Duodenal mucosa (tissue), 2 donors: ENCODE results near the gene MOSPD3.

Experiments
- H3K27ac ChIP-seq: one replicate; pipeline ENCODE4 v1.7.0; 2013; ENCODE audit warnings: low read depth, low read length
- H3K27me3 ChIP-seq, 2 donors: one replicate each; pipeline ENCODE4 v1.7.0; 2013; ENCODE audit warnings: low read length in 2 of 2, control low read depth in 1 of 2; ENCODE audit not compliant: insufficient read depth in 2 of 2, control insufficient read depth in 1 of 2
- H3K36me3 ChIP-seq, 2 donors: one replicate each; pipeline ENCODE4 v1.7.0; 2013; ENCODE audit warnings: low read length in 2 of 2, control low read depth in 1 of 2; ENCODE audit not compliant: insufficient read depth in 2 of 2, control insufficient read depth in 1 of 2
- H3K4me1 ChIP-seq, 2 donors: one replicate each; pipeline ENCODE4 v1.7.0; 2013; ENCODE audit warnings: low read length in 2 of 2, control low read depth in 1 of 2; ENCODE audit not compliant: insufficient read depth in 2 of 2, control insufficient read depth in 1 of 2
- H3K4me3 ChIP-seq, 2 donors: one replicate each; pipeline ENCODE4 v1.7.0; 2013; ENCODE audit warnings: low read length in 2 of 2, low read depth in 1 of 2
- H3K9ac ChIP-seq, 2 donors: one replicate each; pipeline ENCODE4 v1.7.0; 2013; ENCODE audit warnings: low read length in 2 of 2, low read depth in 1 of 2
- H3K9me3 ChIP-seq, 2 donors: one replicate each; pipeline ENCODE4 v1.7.0; 2013; ENCODE audit warnings: low read length in 2 of 2, control low read depth in 1 of 2; ENCODE audit not compliant: control insufficient read depth in 1 of 2

MOSPD3 gene

DNA sequence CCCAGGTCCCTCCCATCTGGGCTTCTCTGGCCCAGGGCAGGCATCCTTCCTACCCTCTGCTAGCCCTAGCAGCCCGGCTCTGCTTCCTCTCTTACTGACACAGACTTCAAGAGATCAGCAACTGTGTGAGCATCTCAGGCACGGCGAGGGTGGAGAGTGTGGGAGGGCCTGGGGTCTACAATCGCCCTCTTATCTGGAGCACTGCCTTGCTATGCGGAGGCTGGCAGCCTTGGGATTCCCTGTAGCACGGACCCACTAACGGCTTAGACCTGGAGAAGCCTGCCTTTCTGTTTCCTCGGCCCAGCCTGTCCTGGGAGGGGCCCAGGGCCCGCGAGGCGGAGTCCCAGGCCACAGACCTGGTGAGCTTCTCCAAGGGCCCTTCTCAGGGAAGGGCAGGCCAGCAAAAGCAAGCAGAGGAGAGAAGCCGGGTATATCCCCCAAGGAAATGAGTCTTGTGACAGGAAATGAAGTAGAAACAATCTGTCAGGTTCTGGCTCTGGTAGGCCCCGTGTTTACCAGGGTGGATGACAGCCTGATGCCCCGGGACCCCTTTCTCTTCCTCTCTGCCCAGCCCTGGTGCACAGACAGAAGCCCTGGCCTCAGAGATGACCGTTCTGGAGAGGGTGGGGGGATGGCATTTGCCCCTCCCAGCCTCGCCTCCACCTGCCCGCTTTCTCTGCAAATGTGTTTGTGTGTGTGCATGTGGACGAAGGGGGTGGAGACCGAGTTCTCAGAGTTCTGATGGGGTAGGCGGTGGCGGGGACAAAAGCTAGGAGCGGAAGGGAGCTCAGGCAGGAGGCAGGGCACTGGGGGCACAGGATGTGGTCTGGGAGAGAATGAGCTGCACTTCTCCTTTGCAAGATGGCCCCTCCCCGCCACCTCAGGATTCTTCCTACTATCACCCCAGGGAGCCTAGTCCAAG lies 28.9 kb upstream of the MOSPD3 start:
- Histone ChIP-seq H3K9me3 (no peaks in the 10 kb centered on the region), H3K27me3 (no peaks in the 10 kb centered on the region), H3K36me3 (peaks cover 30 to 39% of the 10 kb centered on the region in 2 donors), H3K27ac (peak overlapping the region; percentile 42), H3K4me1 (peaks cover 27 to 29% of the 10 kb centered on the region in 2 donors), H3K4me3 (peak overlapping the region; percentile 66 to 94), H3K9ac (peak overlapping the region; percentile 59 to 70)

DNA sequence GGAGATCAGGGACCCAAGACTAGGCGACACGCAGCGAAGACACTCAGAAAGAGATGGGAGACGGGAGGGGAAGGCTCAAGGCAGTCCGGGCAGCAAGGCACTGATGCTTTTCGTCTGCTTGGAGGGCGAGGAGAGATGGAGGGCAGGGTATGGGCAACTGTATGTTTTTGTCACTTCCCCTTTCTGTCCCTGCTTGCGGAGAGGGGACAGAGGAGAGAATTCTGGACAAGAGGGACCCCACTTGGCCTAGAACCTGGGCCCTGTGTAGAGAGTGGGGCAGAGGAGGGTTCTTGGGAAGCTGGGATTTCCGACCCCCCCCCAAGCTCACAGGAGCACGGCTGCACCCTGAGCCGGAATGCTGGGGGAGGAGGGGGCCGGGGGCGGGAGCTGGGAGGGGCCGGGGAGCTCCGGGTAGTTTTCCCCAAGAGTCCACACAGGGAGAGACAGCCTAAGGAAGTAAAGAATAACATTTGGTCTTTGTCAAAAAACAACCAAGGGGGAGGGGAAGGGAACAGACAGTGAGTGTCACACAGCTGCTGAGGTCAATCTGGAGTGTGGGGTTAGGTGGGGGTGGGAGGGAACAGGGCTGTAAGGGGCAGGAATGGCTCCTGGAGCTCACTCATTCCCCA lies 28.2 kb upstream of the MOSPD3 start:
- H3K9me3 ChIP-seq: no peaks in the 10 kb centered on the region
- peak overlapping the region; percentile 70 to 91 for H3K9ac ChIP-seq
- H3K27me3 ChIP-seq: no peaks in the 10 kb centered on the region
- H3K4me1 ChIP-seq: peaks cover 27 to 29% of the 10 kb centered on the region in 2 donors
- peaks cover 25 to 31% of the 10 kb centered on the region in 2 donors for H3K36me3 ChIP-seq
- peak overlapping the region; percentile 89 to 94 for H3K4me3 ChIP-seq
- peak overlapping the region; percentile 13 for H3K27ac ChIP-seq

DNA sequence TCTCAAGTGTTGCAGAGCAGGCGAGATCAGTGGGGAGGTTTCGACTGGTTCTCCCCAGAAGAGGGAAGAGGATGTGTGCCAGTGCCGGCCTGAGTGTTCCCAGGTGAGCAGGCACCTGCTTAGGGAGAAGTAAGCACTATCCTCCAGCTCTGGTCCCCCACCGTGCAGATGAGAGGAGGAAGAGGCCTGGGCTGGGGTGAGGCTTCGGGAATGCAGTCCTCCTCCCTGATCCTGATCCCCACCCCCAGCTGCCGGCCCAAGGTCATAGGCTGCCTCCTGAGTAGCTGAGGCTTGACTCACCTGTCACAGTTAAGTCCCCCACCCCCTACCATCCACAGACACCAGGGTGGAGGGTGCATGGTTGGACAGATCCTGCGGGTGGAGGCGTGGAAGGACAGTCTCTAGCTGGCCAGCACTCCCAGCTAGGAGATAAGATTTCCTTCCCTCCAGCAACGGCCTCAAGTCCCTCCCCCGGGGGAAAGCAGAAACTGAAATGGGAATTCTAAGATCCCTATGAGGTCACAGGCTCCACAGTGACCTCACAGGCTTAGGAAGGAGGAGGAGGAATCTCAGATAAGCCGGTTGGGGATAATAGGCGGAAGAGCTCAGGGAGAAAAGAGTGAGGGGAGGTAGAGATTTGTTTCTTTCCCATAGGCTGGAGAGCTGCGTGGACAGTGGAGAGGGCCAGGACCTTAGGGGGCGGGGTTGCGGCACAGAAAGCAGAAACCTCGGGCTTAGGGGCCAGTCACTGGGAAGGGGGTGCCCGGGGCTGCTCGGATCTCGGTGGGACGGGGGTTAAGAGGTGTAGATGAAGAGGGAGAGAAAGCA lies 27.4 kb upstream of the MOSPD3 start:
- Histone ChIP-seq H3K27ac (peak overlapping the region; percentile 99), H3K9ac (peak overlapping the region; percentile 69 to 91), H3K4me1 (peaks cover 27 to 29% of the 10 kb centered on the region in 2 donors), H3K4me3 (peak overlapping the region; percentile 89 to 94), H3K27me3 (no peaks in the 10 kb centered on the region), H3K9me3 (no peaks in the 10 kb centered on the region), H3K36me3 (peaks cover 21 to 27% of the 10 kb centered on the region in 2 donors)

DNA sequence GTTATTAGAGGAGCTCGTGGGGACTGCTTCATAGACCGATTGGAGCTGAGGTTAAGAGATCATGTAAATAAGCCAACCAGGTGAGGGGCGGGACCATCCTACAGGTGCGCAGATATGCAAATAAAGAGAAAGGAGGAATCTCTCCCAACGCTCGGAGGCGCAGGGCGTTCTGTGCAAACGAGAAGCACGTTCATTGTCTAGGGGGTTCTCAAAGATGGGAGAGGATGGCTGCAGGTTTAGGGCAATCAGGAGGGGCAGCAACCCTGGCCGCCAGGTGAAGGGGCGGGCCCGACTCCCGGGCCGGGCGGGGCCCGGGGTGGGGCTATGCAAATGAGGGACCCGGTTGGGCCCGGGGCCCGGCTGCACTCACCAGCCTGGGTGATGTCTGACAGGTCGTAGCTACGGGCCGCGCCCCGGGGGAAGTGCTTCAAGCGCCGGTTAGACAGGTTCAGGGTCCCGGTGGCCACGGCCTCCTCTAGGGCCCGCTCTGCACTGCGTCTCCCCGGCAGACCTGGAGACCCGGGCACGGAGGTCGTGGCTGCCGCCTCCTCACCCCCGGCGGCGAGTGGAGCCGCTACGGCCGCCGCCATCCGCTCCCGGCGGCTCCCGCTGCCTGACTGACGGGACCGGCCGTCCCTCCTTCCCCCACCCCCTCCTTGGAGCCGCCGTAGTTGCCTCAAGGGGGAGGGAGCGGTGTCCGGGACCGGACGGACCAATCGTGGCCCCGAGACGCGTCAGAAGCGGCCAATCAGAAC lies 26.7 kb upstream of the MOSPD3 start, which contains the start of gene LRCH4:
Gene LRCH4, minus strand, starts transcription at position 619 of the 755 bp plus-strand sequence. Its CDS starts 29 bp downstream, at position 590.
- H3K36me3 ChIP-seq: peaks cover 16 to 19% of the 10 kb centered on the region in 2 donors
- peaks cover 27 to 29% of the 10 kb centered on the region in 2 donors for H3K4me1 ChIP-seq
- peak within 1 kb of the TSS; percentile 99 for H3K27ac ChIP-seq
- H3K27me3 ChIP-seq: no peaks in the 10 kb centered on the region
- H3K9ac ChIP-seq: peak within 1 kb of the TSS; percentile 69 to 91
- no peaks in the 10 kb centered on the region for H3K9me3 ChIP-seq
- peak within 1 kb of the TSS; percentile 89 to 94 for H3K4me3 ChIP-seq

DNA sequence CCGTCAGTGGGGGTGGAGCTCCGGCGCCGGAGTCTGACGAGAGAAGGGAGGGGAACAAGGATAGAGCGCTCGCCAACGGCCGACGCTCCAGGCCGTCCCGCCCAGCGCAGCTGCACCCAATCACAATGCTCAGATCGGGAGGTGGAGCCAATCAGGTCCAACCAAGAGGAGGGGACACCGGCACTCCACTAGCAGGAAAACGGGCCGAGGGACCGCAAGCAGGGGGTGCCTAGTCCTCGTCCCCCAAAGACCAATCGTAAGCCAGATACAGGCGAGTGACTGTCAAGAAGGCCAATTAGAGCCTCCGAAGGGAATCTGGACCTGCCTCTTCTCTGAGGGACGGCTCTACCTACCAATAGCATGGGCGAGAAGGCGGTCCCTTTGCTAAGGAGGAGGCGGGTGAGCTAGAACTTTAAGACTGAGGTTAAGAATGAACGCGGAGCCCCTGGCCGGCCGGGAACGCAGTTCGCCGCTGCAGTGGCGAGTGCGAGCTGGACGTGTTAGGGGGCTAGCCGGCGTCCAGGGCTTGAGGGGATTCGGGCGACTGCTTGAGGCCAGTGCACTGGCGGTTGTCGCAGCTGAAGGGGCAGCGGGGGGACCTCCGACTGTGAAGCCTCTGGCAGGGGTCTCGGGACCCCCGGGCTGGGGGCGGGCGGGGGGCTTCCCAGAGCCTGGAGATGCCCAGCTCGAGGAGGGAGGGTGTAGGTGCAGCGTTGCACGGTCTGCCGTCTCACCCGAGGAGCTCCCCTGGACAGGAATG lies 25.9 kb upstream of the MOSPD3 start, which contains the start of gene FBXO24:
Gene FBXO24, plus strand, starts transcription at position 63 of the 760 bp plus-strand sequence. Its CDS starts 298 bp downstream, at position 361.
- Histone ChIP-seq H3K9me3 (no peaks in the 10 kb centered on the region), H3K4me3 (peak within 1 kb of the TSS; percentile 89 to 94), H3K27ac (peak within 1 kb of the TSS; percentile 99), H3K4me1 (peaks cover 27 to 29% of the 10 kb centered on the region in 2 donors), H3K27me3 (no peaks in the 10 kb centered on the region), H3K9ac (peak within 1 kb of the TSS; percentile 69 to 91), H3K36me3 (peaks cover 8 to 11% of the 10 kb centered on the region in 2 donors)

DNA sequence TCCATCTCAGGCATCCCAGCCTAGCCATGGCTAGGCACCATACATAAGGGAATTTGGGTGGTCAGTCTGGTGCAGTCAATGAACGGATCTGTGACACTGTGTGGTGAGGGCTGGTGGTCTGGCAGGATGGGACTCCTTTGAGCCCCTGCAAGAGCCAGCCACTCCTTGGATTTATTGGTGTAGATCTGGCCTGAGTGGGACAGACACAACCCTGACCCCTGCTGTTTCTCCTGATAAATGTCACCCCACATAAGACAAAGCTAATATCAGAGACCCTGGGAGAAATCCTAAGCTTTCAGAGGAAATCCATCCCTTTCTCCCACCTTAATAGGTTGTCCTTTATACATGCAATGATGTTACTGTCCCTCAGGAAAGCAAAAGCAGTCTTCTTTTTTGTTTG lies 23.9 kb upstream of the MOSPD3 start:
- no peak overlapping the region for H3K4me3 ChIP-seq
- H3K36me3 ChIP-seq: no peaks in the 10 kb centered on the region
- no peaks in the 10 kb centered on the region for H3K9me3 ChIP-seq
- no peak overlapping the region for H3K9ac ChIP-seq
- no peak overlapping the region for H3K27ac ChIP-seq
- H3K27me3 ChIP-seq: no peaks in the 10 kb centered on the region
- H3K4me1 ChIP-seq: peaks cover 15 to 18% of the 10 kb centered on the region in 2 donors

DNA sequence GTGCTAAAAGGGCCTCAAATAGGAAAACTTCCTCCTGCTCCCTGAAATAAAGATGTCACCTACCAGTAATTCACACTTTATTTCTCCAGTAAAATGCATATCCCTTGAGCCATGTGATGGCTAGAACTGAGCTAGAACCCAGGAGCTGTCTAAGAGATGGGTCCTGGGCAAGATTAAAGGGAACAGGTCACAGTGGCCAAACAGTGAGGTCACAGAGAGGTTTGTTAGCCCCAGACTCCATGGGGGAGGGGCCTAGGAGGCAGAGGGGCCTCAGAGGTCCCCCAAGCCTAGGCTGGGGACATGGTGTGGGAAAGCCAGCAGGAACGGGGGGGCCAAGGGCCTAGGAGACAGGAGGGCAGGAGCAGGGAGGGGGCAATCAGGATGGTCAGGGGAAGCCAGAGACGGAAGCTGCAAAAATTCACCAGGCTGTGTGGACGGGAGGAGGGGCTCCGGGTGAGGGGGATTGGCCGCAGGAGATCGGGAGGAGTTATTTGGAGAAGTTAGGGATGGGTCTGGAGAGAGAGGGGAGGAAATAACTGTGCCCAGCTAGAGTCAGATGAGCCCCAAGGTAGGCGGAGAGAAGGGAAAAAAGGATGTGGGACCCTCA lies 22.9 kb upstream of the MOSPD3 start:
- no peaks in the 10 kb centered on the region for H3K36me3 ChIP-seq
- H3K9me3 ChIP-seq: no peaks in the 10 kb centered on the region
- no peak overlapping the region for H3K4me3 ChIP-seq
- H3K27ac ChIP-seq: no peak overlapping the region
- no peaks in the 10 kb centered on the region for H3K27me3 ChIP-seq
- H3K4me1 ChIP-seq: peaks cover 7 to 9% of the 10 kb centered on the region in 2 donors
- no peak overlapping the region for H3K9ac ChIP-seq

DNA sequence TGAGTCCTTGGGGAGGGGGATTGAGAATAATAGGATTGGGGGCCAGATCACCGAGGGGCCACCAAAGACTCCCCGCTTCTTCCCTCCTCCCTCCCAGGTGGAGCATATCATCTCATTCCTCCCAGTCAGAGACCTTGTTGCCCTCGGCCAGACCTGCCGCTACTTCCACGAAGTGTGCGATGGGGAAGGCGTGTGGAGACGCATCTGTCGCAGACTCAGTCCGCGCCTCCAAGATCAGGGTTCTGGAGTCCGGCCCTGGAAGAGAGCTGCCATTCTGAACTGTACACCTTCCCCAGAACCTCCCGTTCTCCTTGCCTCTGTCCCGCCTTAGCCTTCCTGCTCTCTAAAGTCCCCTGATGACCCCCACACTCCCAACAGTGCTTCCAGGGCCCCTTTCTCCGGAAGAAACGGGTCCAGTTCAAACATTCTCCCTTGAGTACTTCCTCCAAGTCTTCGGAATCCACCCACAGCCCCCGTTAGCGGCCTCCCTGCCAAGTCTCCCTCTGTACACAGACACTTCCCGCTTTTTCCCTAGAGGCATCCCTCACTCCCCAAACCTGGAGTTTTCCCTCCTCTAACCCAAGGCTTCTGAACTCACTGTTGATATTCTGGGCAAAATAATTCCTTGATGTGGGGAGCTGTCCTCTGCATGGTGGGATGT lies 22.1 kb upstream of the MOSPD3 start:
- Histone ChIP-seq H3K4me1 (peaks cover 0 to 2% of the 10 kb centered on the region in 2 donors), H3K36me3 (no peaks in the 10 kb centered on the region), H3K27ac (no peak overlapping the region), H3K27me3 (no peaks in the 10 kb centered on the region), H3K4me3 (no peak overlapping the region), H3K9ac (no peak overlapping the region), H3K9me3 (no peaks in the 10 kb centered on the region)
